Effector memory CD4-positive, alpha-beta T cell (primary cell): ENCODE data around the gene FSCN2.

Source experiments
- DNase-seq, 3 donors: peaks; one replicate each; pipeline ENCODE4 v3.0.0-alpha.2; 2020
- H3K27ac ChIP-seq: 2 replicates; pipeline ENCODE4 v1.7.0; 2013; ENCODE audit warnings: mild to moderate bottlenecking, low read length, moderate library complexity; ENCODE audit not compliant: insufficient read depth, poor library complexity, severe bottlenecking
- H3K27me3 ChIP-seq: replicated peaks from 2 replicates; pipeline ENCODE4 v1.7.0; 2013; ENCODE audit warnings: mild to moderate bottlenecking, low read length; ENCODE audit not compliant: insufficient read depth, control insufficient read depth, poor library complexity, severe bottlenecking
- H3K36me3 ChIP-seq: 2 replicates; pipeline ENCODE4 v1.7.0; 2013; ENCODE audit warnings: mild to moderate bottlenecking, low read length, moderate library complexity; ENCODE audit not compliant: control insufficient read depth, insufficient read depth
- H3K4me1 ChIP-seq: 2 replicates; pipeline ENCODE4 v1.7.0; 2013; ENCODE audit warnings: low read length, mild to moderate bottlenecking; ENCODE audit not compliant: control insufficient read depth, insufficient read depth, poor library complexity, severe bottlenecking
- H3K4me3 ChIP-seq: 2 replicates; pipeline ENCODE4 v1.7.0; 2013; ENCODE audit warnings: low read length, low read depth, mild to moderate bottlenecking; ENCODE audit not compliant: insufficient read depth, poor library complexity, severe bottlenecking
- H3K9me3 ChIP-seq: 2 replicates; pipeline ENCODE4 v1.7.0; 2013; ENCODE audit warnings: mild to moderate bottlenecking, low read length, moderate library complexity; ENCODE audit not compliant: control insufficient read depth

The FSCN2 gene

DNA sequence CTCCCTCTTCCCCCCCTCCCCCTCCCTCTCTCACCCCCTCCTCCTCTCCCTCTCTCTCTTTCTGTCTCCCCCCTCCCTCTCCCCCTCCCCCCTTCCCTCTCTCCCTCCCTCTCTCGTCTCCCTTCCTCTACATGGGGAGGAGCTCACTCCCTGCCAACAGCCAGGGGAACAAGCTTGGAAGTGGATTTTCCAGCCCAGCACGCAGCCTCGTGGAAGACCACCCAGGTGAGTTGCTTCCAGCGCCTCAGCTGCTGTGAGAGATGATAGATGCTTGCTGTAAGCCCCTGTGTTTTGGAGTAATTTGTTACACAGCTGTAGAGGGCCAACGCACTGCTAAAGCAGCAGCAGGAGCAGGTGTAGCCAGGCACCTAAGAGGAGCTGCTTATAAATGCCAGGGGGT, 36.4 kb upstream of the FSCN2 start:
- Histone ChIP-seq H3K4me3 (no peak overlapping the region), H3K4me1 (peaks cover 14% of the 10 kb centered on the region), H3K27ac (no peak overlapping the region), H3K36me3 (no peaks in the 10 kb centered on the region), H3K9me3 (no peaks in the 10 kb centered on the region), H3K27me3 (no peaks in the 10 kb centered on the region)
- no peak for DNase-seq

DNA sequence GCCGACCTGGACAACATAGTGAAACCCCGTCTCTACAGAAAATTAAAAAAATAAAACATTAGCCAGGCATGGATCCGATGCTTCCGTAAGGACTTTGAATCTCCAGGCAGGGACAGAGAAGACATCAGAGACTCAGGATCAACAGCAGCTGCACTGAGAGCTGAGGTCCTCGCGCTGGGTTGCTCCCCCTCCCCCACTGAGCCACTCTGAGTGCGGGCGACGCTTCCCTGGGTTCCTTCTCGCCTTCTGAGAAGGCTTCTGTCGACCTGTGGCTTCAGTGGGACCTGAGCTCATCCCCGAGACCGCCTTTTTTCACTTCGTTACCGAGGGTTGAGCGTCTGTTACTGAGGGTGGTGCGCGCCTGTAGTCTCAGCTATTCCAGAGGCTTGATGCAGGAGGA, 36.0 kb upstream of the FSCN2 start:
- Histone ChIP-seq H3K27me3 (no peaks in the 10 kb centered on the region), H3K4me3 (no peak overlapping the region), H3K36me3 (no peaks in the 10 kb centered on the region), H3K9me3 (no peaks in the 10 kb centered on the region), H3K27ac (no peak overlapping the region), H3K4me1 (peaks cover 14% of the 10 kb centered on the region)
- no peak for DNase-seq

DNA sequence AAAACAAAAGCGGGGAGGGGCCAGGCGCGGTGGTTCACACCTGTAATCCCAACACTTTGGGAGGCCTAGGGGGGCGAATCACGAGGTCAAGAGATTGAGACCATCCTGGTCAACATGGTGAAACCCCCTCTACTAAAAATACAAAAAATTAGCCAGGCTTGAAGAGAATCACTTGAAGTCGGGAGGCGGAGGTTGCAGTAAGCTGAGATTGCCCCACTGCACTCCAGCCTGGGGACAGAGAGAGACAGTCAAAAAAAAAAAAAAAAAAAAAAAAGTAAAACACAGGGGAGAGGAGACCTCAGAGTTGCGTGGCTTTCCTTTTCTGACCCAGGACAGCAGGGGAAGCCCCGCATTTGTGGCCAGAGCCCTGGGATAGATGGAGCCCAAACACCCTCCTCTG, 35.5 kb upstream of the FSCN2 start:
- Histone ChIP-seq H3K9me3 (no peaks in the 10 kb centered on the region), H3K36me3 (no peaks in the 10 kb centered on the region), H3K27me3 (no peaks in the 10 kb centered on the region), H3K27ac (no peak overlapping the region), H3K4me3 (no peak overlapping the region), H3K4me1 (peaks cover 10% of the 10 kb centered on the region)
- no peak for DNase-seq

DNA sequence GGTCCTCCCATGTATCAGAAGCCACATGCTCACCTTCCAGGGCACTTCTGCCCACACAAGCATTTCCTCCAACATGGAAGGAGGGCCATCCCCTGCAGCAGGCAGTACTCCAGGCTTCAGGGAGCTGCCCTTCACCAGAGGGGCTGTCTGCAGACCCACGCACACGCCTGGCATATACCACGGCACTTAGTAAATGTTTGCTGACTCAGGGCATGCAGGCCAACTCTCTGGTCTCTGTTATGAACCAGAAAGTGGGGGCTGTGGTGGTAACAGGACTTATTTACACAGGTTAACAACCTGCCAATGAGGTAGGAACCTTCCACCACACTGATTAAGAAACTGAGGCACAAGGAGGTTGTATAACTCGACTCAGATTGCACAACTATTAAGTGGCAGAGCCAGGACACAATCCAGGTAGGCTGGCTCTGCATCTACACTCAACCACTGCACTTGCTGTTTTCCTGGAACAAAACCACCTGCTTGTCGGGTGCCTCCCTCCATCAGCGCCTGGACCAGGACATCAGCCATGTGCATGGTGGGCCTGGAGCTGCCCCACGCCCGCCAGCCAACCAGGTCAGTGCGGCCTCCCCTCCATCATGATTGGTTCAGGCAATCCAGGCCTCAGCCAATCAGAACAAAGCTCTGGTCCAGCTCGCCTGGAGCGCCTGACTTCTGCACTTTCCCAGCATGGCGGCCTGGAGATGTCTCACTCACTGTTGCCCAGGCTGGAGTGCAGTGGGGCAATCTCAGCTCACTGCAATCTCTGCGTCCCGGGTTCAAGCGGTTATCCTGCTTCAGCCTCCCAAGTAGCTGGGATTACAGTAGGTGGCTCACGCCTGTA, 34.8 kb upstream of the FSCN2 start:
- Histone ChIP-seq H3K4me1 (peaks cover 4% of the 10 kb centered on the region), H3K4me3 (no peak overlapping the region), H3K9me3 (no peaks in the 10 kb centered on the region), H3K27me3 (no peaks in the 10 kb centered on the region), H3K36me3 (no peaks in the 10 kb centered on the region), H3K27ac (no peak overlapping the region)
- no peak for DNase-seq

DNA sequence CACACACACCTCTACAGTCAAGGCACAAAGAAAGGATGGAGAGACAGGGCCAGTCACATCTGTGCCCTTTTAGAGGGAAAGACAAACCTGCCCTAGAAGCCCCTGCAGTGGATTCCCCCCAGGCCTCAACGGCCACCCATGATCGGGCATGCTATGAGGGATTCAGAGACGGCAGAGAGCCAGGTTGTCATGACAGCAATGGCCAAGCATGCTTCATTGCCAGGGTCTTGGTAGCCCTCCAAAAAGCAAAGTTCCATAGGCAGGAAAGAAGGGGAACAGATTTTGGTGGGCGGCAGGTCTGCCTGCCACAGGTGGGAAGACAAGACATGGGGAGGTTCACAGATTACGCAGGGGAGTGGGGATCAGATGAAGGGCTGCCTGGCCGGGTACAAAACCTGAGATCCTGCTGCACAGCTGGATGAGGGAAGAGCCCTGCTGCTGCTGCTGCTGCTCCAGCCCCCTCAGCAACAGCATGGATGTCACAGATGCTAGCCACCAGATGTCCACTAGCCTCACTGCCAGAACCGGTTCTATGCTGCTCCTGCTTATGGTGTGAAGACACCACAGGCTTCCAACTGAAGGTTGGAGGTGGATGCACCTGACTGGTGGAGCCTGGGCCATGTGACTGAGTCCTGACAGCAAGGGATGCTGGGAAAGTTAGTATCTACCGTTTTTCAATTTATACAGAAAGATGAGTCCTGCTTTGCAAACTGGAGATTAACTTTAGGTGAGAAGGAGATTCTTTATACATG, 33.4 kb upstream of the FSCN2 start:
- Histone ChIP-seq H3K4me3 (no peak overlapping the region), H3K36me3 (no peaks in the 10 kb centered on the region)
- no peak for DNase-seq

DNA sequence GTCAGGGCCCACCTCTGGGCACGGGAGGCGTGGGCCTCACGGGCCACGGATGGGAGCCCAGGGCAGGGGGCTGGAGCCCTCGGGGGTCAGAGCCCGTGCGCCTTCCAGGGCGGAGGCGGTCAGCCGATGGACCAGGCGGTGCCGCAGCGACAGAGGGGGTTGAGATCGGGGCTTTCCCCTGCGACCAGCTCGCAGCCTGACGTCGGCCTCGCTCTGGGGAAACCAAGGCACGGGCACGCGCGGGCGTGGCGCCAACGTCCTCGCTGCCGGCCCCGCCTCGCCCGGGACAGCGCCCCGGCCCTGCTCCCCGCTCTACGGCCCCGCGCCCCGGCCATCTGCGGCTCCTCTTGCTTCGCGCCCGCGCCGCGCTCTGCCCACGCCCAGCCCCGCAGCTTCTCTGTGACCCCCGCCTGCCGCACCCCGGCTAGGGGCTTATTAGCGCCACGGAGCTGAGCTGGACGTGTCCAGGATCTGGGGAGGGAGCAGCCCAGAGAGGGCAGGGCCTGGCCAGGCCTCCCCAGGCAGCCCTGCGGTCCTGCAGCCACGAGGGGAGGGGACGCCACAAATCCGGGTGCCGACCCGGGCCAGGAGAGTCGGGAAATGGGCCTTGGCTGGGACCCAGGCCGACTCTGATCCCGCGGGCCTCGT, 29.1 kb upstream of the FSCN2 start:
- no peaks in the 10 kb centered on the region for H3K9me3 ChIP-seq
- no peaks in the 10 kb centered on the region for H3K36me3 ChIP-seq
- H3K4me3 ChIP-seq = no peak overlapping the region
- no peak overlapping the region for H3K27ac ChIP-seq
- H3K27me3 ChIP-seq = no peaks in the 10 kb centered on the region
- no peak for DNase-seq
- H3K4me1 ChIP-seq = no peaks in the 10 kb centered on the region

More for the DNA sequence above, 33.4 kb upstream of the FSCN2 start:
- H3K4me1 ChIP-seq = no peaks in the 10 kb centered on the region
- H3K27me3 ChIP-seq = no peaks in the 10 kb centered on the region
- H3K9me3 ChIP-seq = no peaks in the 10 kb centered on the region
- no peak overlapping the region for H3K27ac ChIP-seq

DNA sequence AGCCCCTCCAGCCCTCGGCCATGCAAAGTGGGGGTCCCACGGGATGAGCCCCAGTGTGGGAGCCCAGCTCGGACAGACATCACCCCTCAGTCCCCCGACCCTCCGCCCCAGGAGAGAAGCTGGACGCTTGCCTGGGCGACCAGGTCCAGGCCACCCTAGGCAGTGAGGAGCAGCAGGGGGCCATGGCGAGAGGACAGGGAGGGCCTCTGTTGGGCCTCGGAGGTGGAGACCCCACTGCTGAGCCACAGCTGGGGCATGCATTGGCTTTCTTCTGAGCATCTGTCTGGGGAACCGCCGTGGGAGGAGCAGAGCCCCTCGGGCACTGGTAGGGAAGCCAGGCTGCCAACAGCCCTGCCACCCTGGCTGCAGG, 28.6 kb upstream of the FSCN2 start:
- Histone ChIP-seq H3K27me3 (no peaks in the 10 kb centered on the region), H3K4me1 (no peaks in the 10 kb centered on the region), H3K4me3 (no peak overlapping the region), H3K9me3 (no peaks in the 10 kb centered on the region), H3K36me3 (no peaks in the 10 kb centered on the region), H3K27ac (no peak overlapping the region)
- no peak for DNase-seq

DNA sequence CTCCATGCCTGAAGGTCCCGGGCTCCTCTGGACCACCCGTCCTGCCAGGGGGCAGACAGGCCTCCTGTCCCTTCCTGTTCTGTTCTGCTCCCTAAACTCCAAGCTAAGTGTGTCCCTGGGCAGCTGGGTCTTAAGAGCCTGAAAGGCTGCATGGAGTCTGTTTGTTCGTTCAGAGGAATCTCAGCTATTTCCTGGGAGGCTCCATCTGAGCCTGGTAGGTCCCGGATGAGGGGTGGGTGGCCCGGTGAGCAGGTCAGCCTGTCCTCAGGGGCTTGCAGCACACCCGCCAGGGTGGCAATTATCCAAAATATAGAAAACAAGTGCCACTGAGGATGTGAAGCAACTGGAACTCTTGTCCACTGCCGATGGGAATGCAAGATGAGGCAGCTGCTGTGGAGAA, 28.1 kb upstream of the FSCN2 start:
- Histone ChIP-seq H3K27me3 (no peaks in the 10 kb centered on the region), H3K4me3 (no peak overlapping the region), H3K9me3 (no peaks in the 10 kb centered on the region), H3K36me3 (no peaks in the 10 kb centered on the region), H3K4me1 (no peaks in the 10 kb centered on the region), H3K27ac (no peak overlapping the region)
- DNase-seq = no peak

DNA sequence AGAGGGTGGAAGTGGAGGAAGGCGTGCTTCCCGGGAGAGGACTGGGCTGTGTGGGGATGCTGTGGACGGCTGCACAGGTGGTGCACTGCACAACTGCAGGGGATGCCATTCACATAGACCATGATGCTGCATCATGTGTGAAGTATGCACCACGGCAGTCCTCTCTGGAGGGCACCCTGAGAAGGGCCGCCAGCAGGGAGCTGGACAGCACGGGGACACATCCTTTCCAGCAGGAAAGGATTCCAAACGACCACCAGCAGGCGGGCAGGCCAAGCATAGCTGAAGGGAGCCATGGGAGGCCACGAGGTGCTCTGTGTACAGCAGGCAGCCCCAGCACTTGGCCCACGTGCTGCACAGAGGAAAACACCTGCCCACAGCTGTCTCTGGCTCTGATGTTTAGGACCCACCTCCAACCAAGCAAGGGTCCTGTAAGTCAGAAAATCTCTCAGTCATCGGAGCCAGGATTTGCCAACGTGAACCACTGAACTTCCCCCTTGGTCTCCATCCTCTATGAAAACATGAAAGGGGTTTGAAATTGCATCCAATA, 25.6 kb upstream of the FSCN2 start:
- DNase-seq = no peak
- H3K27me3 ChIP-seq = no peaks in the 10 kb centered on the region
- no peaks in the 10 kb centered on the region for H3K9me3 ChIP-seq
- no peak overlapping the region for H3K4me3 ChIP-seq
- no peak overlapping the region for H3K27ac ChIP-seq
- H3K36me3 ChIP-seq = no peaks in the 10 kb centered on the region
- H3K4me1 ChIP-seq = no peaks in the 10 kb centered on the region

DNA sequence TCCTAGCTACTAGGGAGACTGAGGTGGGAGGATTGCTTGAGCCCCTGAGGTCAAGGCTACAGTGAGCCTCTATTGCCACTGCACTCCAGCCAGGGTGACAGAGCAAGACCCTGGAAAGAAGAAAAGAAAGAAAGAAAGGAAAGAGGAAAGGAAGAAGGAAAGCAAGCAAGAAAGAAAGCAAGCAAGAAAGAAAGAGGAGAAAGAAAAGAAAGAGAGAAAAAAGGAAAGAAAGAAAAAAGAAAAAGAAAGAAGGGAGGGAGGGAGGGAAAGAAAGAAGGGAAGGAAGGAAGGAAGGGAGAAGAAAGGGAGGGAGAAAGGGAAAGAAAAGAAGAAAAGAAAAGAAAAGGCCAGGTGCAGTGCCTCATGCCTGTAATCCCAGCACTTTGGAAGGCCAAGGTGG, 24.6 kb upstream of the FSCN2 start:
- Histone ChIP-seq H3K9me3 (no peaks in the 10 kb centered on the region), H3K27me3 (no peaks in the 10 kb centered on the region), H3K36me3 (peaks cover 1% of the 10 kb centered on the region)

More for the DNA sequence above, 24.6 kb upstream of the FSCN2 start:
- peaks cover 3% of the 10 kb centered on the region for H3K4me1 ChIP-seq
- no peak for DNase-seq
- no peak overlapping the region for H3K4me3 ChIP-seq
- H3K27ac ChIP-seq = no peak overlapping the region
